Uterus (tissue), 2 donors: ENCODE data around the gene BSCL2.

Experiments
- POLR2A ChIP-seq, 2 donors: fragments of 450-650 bp; IDR thresholded peaks; one replicate each; pipeline ENCODE4 v1.6.1; 2016; ENCODE audit warnings: antibody characterized with exemption in 2 of 2, mild to moderate bottlenecking in 1 of 2, moderate library complexity in 1 of 2
- TF ChIP-seq, protein P1 (sequence below), 4 experiments: fragments of 200-600 bp in 2 of 4; fragments of 450-650 bp in 2 of 4; sonication (generic) in 2 of 4; IDR thresholded peaks; one replicate each; pipeline ENCODE4 v1.5.1; 2016 to 2019; ENCODE audit warnings: antibody characterized with exemption in 4 of 4, mild to moderate bottlenecking in 2 of 4, moderate library complexity in 1 of 4

DNA sequence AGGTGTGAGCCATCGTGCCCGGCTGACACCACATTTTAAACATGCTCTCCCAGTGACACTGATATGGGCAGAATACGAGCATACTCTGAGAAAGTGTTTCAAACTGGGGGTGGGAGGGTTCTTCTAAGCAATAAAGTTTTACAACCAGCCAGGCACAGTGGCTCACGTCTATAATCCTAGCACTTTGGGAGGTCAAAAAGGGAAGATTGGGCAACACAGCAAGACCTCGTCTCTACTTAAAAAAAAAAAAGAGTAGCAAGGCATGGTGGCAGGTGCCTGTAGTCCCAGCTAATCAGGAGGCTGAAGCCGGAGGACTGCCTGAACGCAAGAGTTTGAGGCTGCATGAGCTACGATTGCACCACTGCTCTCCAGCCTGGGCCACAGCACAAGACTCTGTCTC is 63.0 kb downstream of the BSCL2 start:
- TF ChIP-seq, protein P1, sequence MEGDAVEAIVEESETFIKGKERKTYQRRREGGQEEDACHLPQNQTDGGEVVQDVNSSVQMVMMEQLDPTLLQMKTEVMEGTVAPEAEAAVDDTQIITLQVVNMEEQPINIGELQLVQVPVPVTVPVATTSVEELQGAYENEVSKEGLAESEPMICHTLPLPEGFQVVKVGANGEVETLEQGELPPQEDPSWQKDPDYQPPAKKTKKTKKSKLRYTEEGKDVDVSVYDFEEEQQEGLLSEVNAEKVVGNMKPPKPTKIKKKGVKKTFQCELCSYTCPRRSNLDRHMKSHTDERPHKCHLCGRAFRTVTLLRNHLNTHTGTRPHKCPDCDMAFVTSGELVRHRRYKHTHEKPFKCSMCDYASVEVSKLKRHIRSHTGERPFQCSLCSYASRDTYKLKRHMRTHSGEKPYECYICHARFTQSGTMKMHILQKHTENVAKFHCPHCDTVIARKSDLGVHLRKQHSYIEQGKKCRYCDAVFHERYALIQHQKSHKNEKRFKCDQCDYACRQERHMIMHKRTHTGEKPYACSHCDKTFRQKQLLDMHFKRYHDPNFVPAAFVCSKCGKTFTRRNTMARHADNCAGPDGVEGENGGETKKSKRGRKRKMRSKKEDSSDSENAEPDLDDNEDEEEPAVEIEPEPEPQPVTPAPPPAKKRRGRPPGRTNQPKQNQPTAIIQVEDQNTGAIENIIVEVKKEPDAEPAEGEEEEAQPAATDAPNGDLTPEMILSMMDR (IDR thresholded peaks at IDR 0.05): no peak
- TF ChIP-seq POLR2A (IDR thresholded peaks at IDR 0.05): no peak
